Ovary (tissue), 9 donors: ENCODE results near the gene LTK. TPM values are rescaled to one million over a fixed set of nuclear protein-coding genes. Genes with fewer than 3 reads are reported as not detected.

Source experiments
- DNase-seq, 5 donors: peaks; one replicate each; pipeline ENCODE4 v3.0.0-alpha.2; 2019 to 2020
- H3K27ac ChIP-seq, 2 donors: fragments of 200-600 bp; one replicate each; pipeline versions ENCODE4 v1.5.1 to v1.8.0; 2019 to 2022
- H3K27me3 ChIP-seq: fragments of 200-600 bp; one replicate; pipeline ENCODE4 v1.8.0; 2022
- H3K36me3 ChIP-seq: fragments of 200-600 bp; sonication (generic); one replicate; pipeline ENCODE4 v1.5.1; 2019
- H3K4me1 ChIP-seq: one replicate; pipeline ENCODE4 v1.8.1; 2013; ENCODE audit warnings: mild to moderate bottlenecking, moderate library complexity; ENCODE audit not compliant: insufficient read depth
- H3K4me3 ChIP-seq: fragments of 200-600 bp; sonication (generic); one replicate; pipeline ENCODE4 v1.5.1; 2017
- H3K9me3 ChIP-seq, 2 donors: fragments of 200-600 bp in 1 of 2; sonication (generic) in 1 of 2; one replicate each; pipeline versions ENCODE4 v1.5.1 to v1.8.1; 2013 to 2019; ENCODE audit warnings: mild to moderate bottlenecking in 1 of 2, moderate library complexity in 1 of 2
- EP300 ChIP-seq: sonication (generic); formaldehyde crosslinking; IDR thresholded peaks from one replicate; pipeline ENCODE4 v1.6.1; 2017; ENCODE audit warnings: antibody characterized with exemption
- POLR2A ChIP-seq: fragments of 450-650 bp; IDR thresholded peaks from one replicate; pipeline ENCODE4 v1.6.1; 2017; ENCODE audit warnings: antibody characterized with exemption, mild to moderate bottlenecking, moderate library complexity
- WGBS, 3 donors: extraction: QIAGEN DNeasy Blood & Tissue Kit in 1 of 3; methylation state at CpG; one replicate each; pipeline versions ENCODE4 v1.1.5 to v1.1.7; 2013 to 2017; 5-methylcytosine and 5-hydroxymethylcytosine counted together
- intact Hi-C, 4 donors: fragments of 100-400 bp; cut with DNase I; formaldehyde crosslinking; loops; one replicate each; pipeline versions ENCODE4 v1.11.0 to v1.15.1; 2022 to 2023
- polyA plus RNA-seq, 2 donors: library from polyadenylated mRNA; stranded (reverse); fragments of 200-250 nt in 1 of 2; fragments of 350-450 nt in 1 of 2; fragmentation: Illumina TruSeq in 1 of 2; extraction: RNeasy Lipid Tissue Mini Kit (QIAGEN cat#74804) in 1 of 2; gene quantifications; one replicate each; pipeline ENCODE4 v1.2.3, GENCODE V29; 2013 to 2014
- total RNA-seq, 7 donors: library from RNA; depleted of rRNA in 2 of 7; stranded (reverse); fragments of >200 nt in 2 of 7; fragmentation: NEBNext Ultra II Directional in 3 of 7; extraction: Animal tissue kit (Norgen Biotek cat#: 25700) in 3 of 7; gene quantifications; one replicate each; pipeline versions ENCODE4 v1.1.0 to v1.2.4, GENCODE V29; 2016 to 2023
- TF ChIP-seq, protein P1 (sequence below), 3 donors: fragments of 450-650 bp in 2 of 3; fragments of 200-600 bp in 1 of 3; IDR thresholded peaks; one replicate each; pipeline versions ENCODE4 v1.5.1 to v1.8.0; 2016 to 2022; ENCODE audit warnings: antibody characterized with exemption in 3 of 3, mild to moderate bottlenecking in 1 of 3
- donor health status: DM: no; HTN: no; CAD: no; lungs with moderate emphysema.
- donor health status: DM: no; HTN: no; CAD: no.
- donor health status: Bipolar disorder and iron deficiency.
- donor health status: DM: yes; HTN: yes; CAD: no.
- donor health status: DM: no; HTN: no; CAD: no.
- donor health status: DM: yes; HTN: yes; CAD: no.

The LTK gene
- total and polyA plus RNA-seq, 9 donors = 0.17 to 0.46 (median 0.30) TPM; not detected in 4

DNA sequence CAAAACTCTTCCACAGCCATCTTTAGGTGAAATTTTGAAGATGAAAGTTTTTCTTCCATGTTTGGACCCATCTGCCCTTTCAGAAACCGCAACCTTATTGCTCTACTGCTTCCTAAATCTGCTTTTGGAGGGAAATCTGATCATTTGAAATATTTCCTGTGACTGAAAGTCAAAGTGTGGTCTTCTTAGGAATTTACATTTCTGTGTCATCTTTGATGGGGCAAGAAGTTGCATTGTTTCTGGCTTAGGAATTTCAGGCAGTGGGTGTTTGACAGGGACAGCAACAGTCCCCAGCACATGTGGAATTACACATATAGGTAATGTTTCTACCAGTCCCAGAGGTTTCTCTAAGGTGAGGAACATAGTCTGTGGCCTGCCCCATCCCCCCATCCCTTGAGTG, 40.1 kb upstream of the LTK start:
- TF ChIP-seq POLR2A (no peak), EP300 (no peak)
- TF ChIP-seq, protein P1, sequence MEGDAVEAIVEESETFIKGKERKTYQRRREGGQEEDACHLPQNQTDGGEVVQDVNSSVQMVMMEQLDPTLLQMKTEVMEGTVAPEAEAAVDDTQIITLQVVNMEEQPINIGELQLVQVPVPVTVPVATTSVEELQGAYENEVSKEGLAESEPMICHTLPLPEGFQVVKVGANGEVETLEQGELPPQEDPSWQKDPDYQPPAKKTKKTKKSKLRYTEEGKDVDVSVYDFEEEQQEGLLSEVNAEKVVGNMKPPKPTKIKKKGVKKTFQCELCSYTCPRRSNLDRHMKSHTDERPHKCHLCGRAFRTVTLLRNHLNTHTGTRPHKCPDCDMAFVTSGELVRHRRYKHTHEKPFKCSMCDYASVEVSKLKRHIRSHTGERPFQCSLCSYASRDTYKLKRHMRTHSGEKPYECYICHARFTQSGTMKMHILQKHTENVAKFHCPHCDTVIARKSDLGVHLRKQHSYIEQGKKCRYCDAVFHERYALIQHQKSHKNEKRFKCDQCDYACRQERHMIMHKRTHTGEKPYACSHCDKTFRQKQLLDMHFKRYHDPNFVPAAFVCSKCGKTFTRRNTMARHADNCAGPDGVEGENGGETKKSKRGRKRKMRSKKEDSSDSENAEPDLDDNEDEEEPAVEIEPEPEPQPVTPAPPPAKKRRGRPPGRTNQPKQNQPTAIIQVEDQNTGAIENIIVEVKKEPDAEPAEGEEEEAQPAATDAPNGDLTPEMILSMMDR (IDR thresholded peaks at IDR 0.05) = no peak
- Histone ChIP-seq H3K27me3 (no peaks in the 10 kb centered on the region), H3K36me3 (no peaks in the 10 kb centered on the region), H3K9me3 (no peaks in the 10 kb centered on the region), H3K4me1 (peaks cover 2% of the 10 kb centered on the region), H3K4me3 (no peak overlapping the region), H3K27ac (no peak overlapping the region)
- no peak for DNase-seq
- intact Hi-C loops = loop anchor here in 3 of 4 donors (10.0 kb wide), 2 partner anchors 261 to 351 kb away; no protein-coding TSS in a partner anchor
- WGBS, 3 donors = 78 to 98% (median 96%) methylated on average over 1 of the region's 1 CpG

DNA sequence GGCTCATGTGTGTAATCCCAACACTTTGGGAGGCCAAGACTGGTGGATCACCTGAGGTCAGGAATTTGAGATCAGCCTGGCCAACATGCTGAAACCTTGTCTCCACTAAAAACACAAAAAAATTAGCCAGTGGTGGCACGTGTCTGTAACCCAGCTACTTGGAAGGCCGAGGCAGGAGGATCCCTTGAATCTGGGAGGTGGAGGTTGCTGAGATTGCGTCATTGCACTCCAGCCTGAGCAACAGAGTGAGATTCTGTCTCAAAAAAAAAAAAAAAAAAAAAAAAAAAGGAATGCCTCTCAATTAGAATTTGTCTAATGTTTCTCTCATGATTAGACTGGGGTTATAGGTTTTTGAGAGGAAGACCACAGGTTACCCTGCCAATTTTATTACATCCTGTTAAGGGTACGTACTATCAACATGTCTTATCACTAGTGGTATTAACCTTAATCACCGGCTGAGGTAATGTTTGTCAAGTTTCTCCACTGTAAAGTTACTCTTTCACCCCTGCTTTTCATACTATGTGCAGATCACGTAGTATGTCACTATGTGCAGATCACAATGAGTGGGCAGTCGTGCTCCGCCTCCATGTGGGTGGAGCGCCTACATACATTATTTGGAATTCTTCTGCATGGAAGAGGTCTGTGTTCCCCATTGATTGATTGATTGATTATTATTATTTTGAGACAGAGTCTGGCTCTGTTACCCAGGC, 36.6 kb upstream of the LTK start:
- H3K27ac ChIP-seq = no peak overlapping the region
- no peaks in the 10 kb centered on the region for H3K27me3 ChIP-seq
- no peak for TF ChIP-seq EP300
- H3K9me3 ChIP-seq = no peaks in the 10 kb centered on the region
- DNase-seq = no peak
- intact Hi-C loops = loop anchor here in 3 of 4 donors (10.0 kb wide), 2 partner anchors 265 to 355 kb away; no protein-coding TSS in a partner anchor
- H3K4me1 ChIP-seq = no peaks in the 10 kb centered on the region
- no peaks in the 10 kb centered on the region for H3K36me3 ChIP-seq
- H3K4me3 ChIP-seq = no peak overlapping the region
- WGBS, 3 donors = 90 to 91% (median 90%) methylated on average over 9 of the region's 9 CpGs

DNA sequence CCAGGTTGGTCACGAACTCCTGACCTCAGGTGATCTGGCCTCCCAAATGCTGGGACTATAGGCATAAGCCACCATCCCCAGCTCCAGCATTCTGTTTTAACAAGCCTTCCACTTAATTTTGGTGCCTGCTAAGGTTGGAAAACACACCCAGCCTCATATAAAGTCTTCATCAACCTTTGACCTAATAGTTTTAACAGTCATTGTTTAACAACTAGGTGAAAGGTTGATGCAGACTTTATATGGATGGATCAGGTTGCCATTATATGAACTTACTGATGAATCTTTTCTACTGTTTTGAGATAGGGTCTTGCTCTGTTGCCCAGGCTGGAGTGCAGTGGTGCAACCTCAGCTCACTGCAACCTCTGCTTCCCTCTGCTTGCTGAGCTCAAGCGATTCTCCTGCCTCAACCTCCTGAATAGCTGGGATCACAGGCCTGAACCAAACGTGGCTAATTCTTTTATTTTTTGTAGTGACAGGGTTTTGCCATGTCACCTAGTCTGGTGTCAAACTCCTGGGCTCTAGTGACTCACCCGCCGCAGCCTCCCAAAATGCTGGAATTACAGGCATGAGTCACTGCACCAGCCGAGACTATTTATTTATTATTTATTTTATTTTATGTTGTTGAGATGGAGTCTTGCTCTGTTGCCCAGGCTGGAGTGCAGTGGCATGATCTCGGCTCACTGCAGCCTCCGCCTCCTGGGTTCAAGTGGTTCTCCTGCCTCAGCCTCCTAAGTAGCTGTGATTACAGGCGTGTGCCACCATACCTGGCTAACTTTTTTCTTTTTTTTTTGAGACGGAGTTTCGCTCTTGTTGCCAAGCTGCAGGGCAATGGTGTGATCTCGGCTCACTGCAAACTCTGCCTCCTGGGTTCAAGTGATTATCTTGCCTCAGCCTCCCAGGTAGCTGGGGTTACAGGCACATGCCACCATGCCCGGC, 33.5 kb upstream of the LTK start:
- H3K9me3 ChIP-seq = no peaks in the 10 kb centered on the region
- intact Hi-C loops = no loop called here
- no peaks in the 10 kb centered on the region for H3K4me1 ChIP-seq
- H3K36me3 ChIP-seq = no peaks in the 10 kb centered on the region
- H3K4me3 ChIP-seq = no peak overlapping the region
- 77 to 81% (median 80%) methylated on average over 13 of the region's 13 CpGs for WGBS, 3 donors
- DNase-seq = no peak
- TF ChIP-seq POLR2A = no peak
- no peak for TF ChIP-seq EP300
- TF ChIP-seq, protein P1 (IDR thresholded peaks at IDR 0.05) = no peak
- H3K27me3 ChIP-seq = no peaks in the 10 kb centered on the region
- H3K27ac ChIP-seq = no peak overlapping the region

DNA sequence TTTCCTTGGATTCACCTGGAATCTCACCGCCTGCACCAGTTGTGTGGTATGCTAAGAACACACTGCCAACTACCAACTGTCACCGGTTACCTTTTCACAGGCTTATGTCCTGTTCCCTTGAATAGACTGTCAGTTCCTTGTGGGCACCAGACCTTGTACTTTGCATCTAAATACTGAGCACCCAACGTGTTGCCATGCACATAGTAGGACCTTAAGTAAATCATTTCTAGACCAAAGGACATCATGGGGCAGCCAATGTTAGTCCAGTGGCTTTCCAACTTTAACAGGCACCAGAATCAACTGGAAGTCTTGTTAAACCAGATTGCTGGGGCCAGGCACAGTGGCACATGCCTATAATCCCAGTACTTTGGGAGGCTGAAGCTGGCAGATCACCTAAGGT, 31.6 kb upstream of the LTK start:
- Histone ChIP-seq H3K4me1 (no peaks in the 10 kb centered on the region), H3K4me3 (no peak overlapping the region), H3K27ac (no peak overlapping the region), H3K36me3 (no peaks in the 10 kb centered on the region), H3K9me3 (no peaks in the 10 kb centered on the region), H3K27me3 (no peaks in the 10 kb centered on the region)
- intact Hi-C loops = no loop called here
- 88 to 94% (median 91%) methylated on average over 3 of the region's 3 CpGs for WGBS, 3 donors
- no peak for DNase-seq
- TF ChIP-seq, protein P1 (IDR thresholded peaks at IDR 0.05) = no peak
- TF ChIP-seq POLR2A (no peak), EP300 (no peak)
